Fibroblast of the aortic adventitia (primary cell): Measurements from ENCODE around the gene LONP2. TPM values are rescaled to one million over a fixed set of nuclear protein-coding genes. Genes with fewer than 3 reads are reported as not detected.

Source experiments
- DNase-seq: peaks from one replicate; pipeline ENCODE4 v3.0.0-alpha.2; 2010; ENCODE audit warnings: low read depth
- H3K4me3 ChIP-seq: 2 replicates; pipeline ENCODE4 v1.5.1; 2011; ENCODE audit warnings: low read depth, mild to moderate bottlenecking, control low read depth, low read length, moderate library complexity
- total RNA-seq: library from RNA; depleted of rRNA; stranded (reverse); fragments of >200 nt; gene quantifications from 2 replicates; pipeline ENCODE4 v1.2.3, GENCODE V29; 2012; ENCODE audit warnings: low replicate concordance
- TF ChIP-seq, protein P1 (sequence below): IDR thresholded peaks from 2 replicates; pipeline ENCODE4 v1.5.1; 2011; ENCODE audit warnings: mild to moderate bottlenecking, low read length, control low read depth, inconsistent platforms; ENCODE audit not compliant: insufficient read depth

The LONP2 gene
- total RNA-seq, 1 donor, result 49.3 TPM

DNA sequence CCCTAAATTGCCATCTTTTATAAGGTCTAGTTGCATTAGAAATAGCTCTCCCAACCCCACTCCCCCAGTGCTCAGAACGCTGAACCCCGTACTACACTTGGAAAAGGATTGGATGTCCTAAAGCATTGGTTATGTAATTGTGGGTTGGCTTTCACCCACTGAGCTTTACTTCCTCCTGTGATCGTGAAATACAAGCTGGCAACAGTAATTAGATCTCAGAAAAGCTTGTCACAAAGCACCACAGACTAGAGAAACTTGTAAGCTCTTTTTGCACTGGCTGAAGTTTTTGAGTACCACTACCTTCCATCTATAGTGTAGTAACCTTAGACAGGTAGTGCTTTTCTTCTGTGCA is 86.7 kb downstream of the LONP2 start:
- TF ChIP-seq, protein P1, sequence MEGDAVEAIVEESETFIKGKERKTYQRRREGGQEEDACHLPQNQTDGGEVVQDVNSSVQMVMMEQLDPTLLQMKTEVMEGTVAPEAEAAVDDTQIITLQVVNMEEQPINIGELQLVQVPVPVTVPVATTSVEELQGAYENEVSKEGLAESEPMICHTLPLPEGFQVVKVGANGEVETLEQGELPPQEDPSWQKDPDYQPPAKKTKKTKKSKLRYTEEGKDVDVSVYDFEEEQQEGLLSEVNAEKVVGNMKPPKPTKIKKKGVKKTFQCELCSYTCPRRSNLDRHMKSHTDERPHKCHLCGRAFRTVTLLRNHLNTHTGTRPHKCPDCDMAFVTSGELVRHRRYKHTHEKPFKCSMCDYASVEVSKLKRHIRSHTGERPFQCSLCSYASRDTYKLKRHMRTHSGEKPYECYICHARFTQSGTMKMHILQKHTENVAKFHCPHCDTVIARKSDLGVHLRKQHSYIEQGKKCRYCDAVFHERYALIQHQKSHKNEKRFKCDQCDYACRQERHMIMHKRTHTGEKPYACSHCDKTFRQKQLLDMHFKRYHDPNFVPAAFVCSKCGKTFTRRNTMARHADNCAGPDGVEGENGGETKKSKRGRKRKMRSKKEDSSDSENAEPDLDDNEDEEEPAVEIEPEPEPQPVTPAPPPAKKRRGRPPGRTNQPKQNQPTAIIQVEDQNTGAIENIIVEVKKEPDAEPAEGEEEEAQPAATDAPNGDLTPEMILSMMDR, result no peak
- H3K4me3 ChIP-seq, result no peak overlapping the region
- DNase-seq, result peak; percentile 28

DNA sequence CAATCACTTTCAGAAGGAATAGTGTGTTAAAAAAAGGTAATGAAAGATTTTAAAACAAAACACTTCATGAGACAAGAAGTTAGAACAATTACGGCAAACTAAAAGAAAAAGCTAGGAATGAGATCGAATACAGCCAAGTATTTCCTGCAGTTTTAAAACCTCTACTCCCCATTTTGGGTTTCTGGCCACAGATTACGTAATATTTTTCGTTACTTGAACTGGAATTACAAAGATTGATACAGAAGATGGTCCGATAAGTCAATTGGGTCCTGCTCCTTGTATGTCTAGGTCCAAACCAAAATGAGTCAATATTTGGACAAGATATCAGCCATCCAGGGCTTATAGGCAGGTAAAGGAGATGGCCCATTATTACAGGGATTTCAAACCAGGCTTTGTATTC is 88.9 kb downstream of the LONP2 start:
- no peak for DNase-seq
- TF ChIP-seq, protein P1, result no peak
- H3K4me3 ChIP-seq, result no peak overlapping the region

DNA sequence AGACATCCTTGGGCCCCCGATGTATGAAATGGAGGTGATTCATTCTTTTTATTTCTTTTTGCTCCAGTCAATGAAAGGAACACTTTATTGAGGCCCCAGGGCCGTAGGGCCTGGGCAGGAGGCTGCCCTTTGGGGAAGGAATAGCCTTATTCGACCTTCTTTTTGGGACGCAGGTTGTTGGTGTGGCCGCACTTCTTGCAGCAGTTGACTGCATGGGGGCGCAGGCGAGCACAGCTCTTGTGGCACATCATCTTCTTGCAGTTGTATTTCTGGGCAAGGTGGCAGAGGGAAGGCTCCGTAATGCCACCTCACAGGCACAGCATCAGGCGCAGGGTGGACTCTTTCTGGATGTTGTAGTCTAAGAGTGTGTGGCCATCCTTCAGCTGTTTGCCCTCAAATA is 90.2 kb downstream of the LONP2 start:
- TF ChIP-seq, protein P1, result no peak
- H3K4me3 ChIP-seq, result no peak overlapping the region
- DNase-seq, result no peak

DNA sequence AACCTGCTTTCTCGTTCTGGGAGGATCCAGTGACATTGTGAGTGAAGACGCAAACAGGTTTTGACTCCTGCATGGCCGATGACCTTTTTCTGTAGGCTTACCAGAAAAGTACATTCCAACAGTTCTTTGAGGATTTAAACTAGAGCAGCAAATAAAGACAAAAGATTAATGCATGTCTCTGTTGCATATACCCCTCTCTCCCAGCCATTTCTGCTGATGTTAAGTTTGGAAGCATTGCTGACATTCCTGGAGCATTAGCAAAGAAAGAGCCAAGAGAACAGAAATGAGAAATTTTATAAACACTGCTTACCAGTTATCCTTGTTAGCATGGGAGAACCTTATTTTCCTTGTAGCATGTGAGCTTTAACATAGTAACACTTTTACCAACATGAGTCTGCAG is 91.9 kb downstream of the LONP2 start:
- TF ChIP-seq, protein P1, result no peak
- no peak overlapping the region for H3K4me3 ChIP-seq
- DNase-seq, result peak; percentile 72

DNA sequence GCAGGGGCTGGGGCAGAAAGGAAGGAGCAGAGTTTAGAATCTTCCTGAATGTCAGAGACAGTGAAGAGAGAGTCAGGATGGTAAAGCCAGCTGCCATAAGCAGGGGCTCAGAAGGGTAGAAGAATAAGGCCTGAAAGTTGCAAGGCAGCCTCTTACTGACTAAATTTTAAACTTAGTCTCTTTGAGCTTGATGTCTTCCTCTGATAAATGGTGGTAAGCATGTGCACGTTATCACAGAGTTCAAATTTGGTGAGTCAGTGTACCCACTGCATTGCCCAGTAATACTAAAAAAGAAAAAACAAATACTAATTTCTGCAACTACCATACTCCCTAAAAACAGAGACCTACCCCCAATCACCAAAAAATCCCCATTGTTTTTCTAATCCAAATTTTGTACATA is 96.0 kb downstream of the LONP2 start:
- TF ChIP-seq, protein P1, result no peak
- H3K4me3 ChIP-seq, result no peak overlapping the region
- no peak for DNase-seq

DNA sequence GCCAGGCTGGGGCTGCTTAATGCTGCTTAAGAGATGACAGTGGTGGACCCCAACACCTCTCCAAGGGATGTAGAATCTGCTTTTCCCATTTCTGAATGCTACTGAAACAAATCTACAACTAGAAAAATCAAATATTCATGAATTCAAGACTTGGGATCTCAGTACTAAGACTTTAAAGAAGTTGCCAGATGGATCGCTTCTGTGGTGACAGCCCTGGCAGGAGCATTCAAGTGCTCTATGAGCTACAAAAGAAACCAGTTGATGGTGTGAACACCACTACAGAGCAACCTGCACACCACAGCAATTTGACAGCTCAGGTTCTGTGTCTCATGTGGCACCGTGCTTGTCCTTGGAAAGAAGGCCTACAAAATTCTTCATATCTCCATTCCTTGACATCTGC is 98.5 kb downstream of the LONP2 start:
- H3K4me3 ChIP-seq, result no peak overlapping the region
- DNase-seq, result no peak
- TF ChIP-seq, protein P1, result no peak

DNA sequence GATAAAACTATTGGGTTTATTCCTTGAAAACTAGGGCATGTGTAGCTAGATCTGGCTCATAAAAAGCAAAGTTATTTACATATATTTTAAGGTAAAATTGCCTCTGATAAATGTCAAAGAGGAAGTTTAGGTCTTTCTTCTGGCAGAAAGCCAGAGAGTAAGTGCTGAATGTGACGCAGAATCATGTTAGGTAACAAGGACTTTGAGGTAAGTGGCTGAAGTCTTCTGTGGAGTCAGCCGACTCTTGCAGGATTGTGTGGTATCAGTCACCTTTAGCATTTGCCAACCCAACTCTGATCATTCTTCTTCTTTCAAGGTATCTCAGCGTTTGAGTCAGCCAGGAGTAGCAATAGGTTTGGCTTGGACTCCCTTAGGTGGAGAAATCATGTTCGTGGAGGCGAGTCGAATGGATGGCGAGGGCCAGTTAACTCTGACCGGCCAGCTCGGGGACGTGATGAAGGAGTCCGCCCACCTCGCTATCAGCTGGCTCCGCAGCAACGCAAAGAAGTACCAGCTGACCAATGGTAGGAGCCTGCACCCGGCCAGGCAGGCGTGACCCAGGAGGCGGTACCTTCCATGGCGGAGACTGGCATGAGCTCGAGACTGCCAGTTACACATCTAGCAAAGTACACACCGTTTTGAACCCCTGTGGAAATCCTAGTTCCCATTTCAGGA is 103.2 kb downstream of the LONP2 start:
- no peak overlapping the region for H3K4me3 ChIP-seq
- TF ChIP-seq, protein P1, result no peak
- DNase-seq, result no peak
